Measurements from ENCODE around the gene RFFL. TPM values are rescaled to one million over a fixed set of nuclear protein-coding genes. Genes with fewer than 3 reads are reported as not detected.
A peak's percentile ranks its signal among the peaks of the same experiment; 100 is the strongest.

The RFFL gene
- total and polyA plus RNA-seq, 9 of the 15 experiments (the other 6 are each of a cell fraction or from before 2014, with no cell fraction given) = 3.4 to 18.1 (median 12.8) TPM

- TF ChIP-seq MCM3 (IDR thresholded peaks at IDR 0.05) (no peak), RREB1 (CRISPR knock-in tag; IDR thresholded peaks at IDR 0.05) (no peak), ZBTB7A (IDR thresholded peaks at IDR 0.05; ENCODE audit: borderline replicate concordance, control insufficient read depth, low read depth, low read length) (no peak), MCM7 (IDR thresholded peaks at IDR 0.05) (no peak), CHD1 (IDR thresholded peaks at IDR 0.05; ENCODE audit: low read length) (no peak), FOXK2 (conservative IDR thresholded peaks at IDR 0.05 in 1 of 2, IDR thresholded peaks at IDR 0.05 in 1 of 2; ENCODE audit: low read depth in 2 of 2) (peak; percentile 74 to 86), BRD4 (IDR thresholded peaks at IDR 0.05) (no peak), HLTF (IDR thresholded peaks at IDR 0.05) (no peak), MTA3 (IDR thresholded peaks at IDR 0.05; ENCODE audit: borderline replicate concordance) (0 out of 2 replicates have a peak, but pooled peaks have one; percentile 36), HNRNPUL1 (IDR thresholded peaks at IDR 0.05; ENCODE audit: low read length) (no peak), GTF2E2 (tag; IDR thresholded peaks at IDR 0.05) (no peak)
- TF ChIP-seq, protein P1, sequence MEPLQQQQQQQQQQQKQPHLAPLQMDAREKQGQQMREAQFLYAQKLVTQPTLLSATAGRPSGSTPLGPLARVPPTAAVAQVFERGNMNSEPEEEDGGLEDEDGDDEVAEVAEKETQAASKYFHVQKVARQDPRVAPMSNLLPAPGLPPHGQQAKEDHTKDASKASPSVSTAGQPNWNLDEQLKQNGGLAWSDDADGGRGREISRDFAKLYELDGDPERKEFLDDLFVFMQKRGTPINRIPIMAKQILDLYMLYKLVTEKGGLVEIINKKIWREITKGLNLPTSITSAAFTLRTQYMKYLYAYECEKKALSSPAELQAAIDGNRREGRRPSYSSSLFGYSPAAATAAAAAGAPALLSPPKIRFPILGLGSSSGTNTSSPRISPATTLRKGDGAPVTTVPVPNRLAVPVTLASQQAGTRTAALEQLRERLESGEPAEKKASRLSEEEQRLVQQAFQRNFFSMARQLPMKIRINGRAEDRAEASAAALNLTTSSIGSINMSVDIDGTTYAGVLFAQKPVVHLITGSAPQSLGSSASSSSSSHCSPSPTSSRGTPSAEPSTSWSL (CRISPR knock-in tag; IDR thresholded peaks at IDR 0.05; ENCODE audit: borderline replicate concordance) = no peak
Measured at GRCh38 chr17:35051183-35051578, 12.3 kb downstream of the RFFL start (continued).

All from K562 (cell line).